GM12878 (cell line): Measurements from ENCODE around the gene LKAAEAR1. TPM values are rescaled to one million over a fixed set of nuclear protein-coding genes. Genes with fewer than 3 reads are reported as not detected.

Experiments used
- ATAC-seq: fragments of 200-7000 bp; cut with Tn5 transposase; 3 replicates; pipeline ENCODE4 v1.9.1; 2020; ENCODE audit warnings: mild to moderate bottlenecking, moderate library complexity
- BruUV-seq: library from RNA; stranded (reverse); fragments of 400-500 nt; replicated peaks from 2 replicates; lab custom pipeline; 2021; lab: Mats Ljungman, UMichigan
- CTCF ChIA-PET: fragments of 300-600 bp; sonication (Branson Sonifier 250); formaldehyde crosslinking; extraction: SDS; loops from one replicate; lab custom pipeline; 2021; ENCODE audit warnings: inconsistent platforms; lab: Yijun Ruan, JAX
- POLR2A ChIA-PET: fragments of 350-600 bp; formaldehyde crosslinking; extraction: SDS; loops from one replicate; lab custom pipeline; 2021; ENCODE audit warnings: inconsistent platforms; lab: Charles Lee
- RAD21 ChIA-PET: fragments of 300-600 bp; sonication (Branson Sonifier 250); formaldehyde crosslinking; loops from one replicate; lab custom pipeline; 2023; ENCODE audit warnings: antibody characterized with exemption; ENCODE audit not compliant: unreplicated experiment; lab: Charles Lee
- SMC1A ChIA-PET: fragments of 300-600 bp; sonication (Branson Sonifier 250); formaldehyde crosslinking; loops from one replicate; lab custom pipeline; 2023; ENCODE audit not compliant: unreplicated experiment, uncharacterized antibody; lab: Charles Lee
- DNase-seq: peaks from one replicate; pipeline ENCODE4 v3.0.0-alpha.2; 2011; ENCODE audit warnings: low read depth, low spot score
- FAIRE-seq: peaks from 3 replicates; lab custom pipeline; 2011; peaks lifted over from hg19 to GRCh38; lab: Jason Lieb, UNC
- H2AFZ ChIP-seq: 2 replicates; pipeline ENCODE4 v1.6.0; 2011; ENCODE audit warnings: low read depth, low read length, control low read depth; ENCODE audit not compliant: control insufficient read depth
- H3K27ac ChIP-seq: 2 replicates; pipeline ENCODE4 v1.5.1; 2011; ENCODE audit warnings: control low read depth; ENCODE audit not compliant: control insufficient read depth, insufficient read depth
- H3K27me3 ChIP-seq, 2 experiments: replicated peaks in 1 of 2; 2 replicates each; pipeline versions ENCODE4 v1.6.0 to v1.6.1; 2011; ENCODE audit warnings: low read length in 1 of 2; ENCODE audit not compliant: control insufficient read depth in 2 of 2, insufficient read depth in 2 of 2
- H3K36me3 ChIP-seq, 2 experiments: 2 replicates each; pipeline ENCODE4 v1.5.1; 2011; ENCODE audit warnings: low read length in 1 of 2; ENCODE audit not compliant: control insufficient read depth in 2 of 2, insufficient read depth in 2 of 2
- H3K4me1 ChIP-seq: 2 replicates; pipeline ENCODE4 v1.6.1; 2011; ENCODE audit warnings: mild to moderate bottlenecking, low read length, moderate library complexity, mixed read lengths; ENCODE audit not compliant: control insufficient read depth, insufficient read depth
- H3K4me2 ChIP-seq: 2 replicates; pipeline ENCODE4 v1.6.0; 2011; ENCODE audit warnings: control low read depth; ENCODE audit not compliant: control insufficient read depth, insufficient read depth
- H3K4me3 ChIP-seq: fragments of 200-600 bp; sonication (generic); 2 replicates; pipeline ENCODE4 v1.5.1; 2016
- H3K79me2 ChIP-seq: 2 replicates; pipeline ENCODE4 v1.6.0; 2011; ENCODE audit warnings: low read length; ENCODE audit not compliant: control insufficient read depth, insufficient read depth
- H3K9ac ChIP-seq: 2 replicates; pipeline ENCODE4 v1.8.0; 2011; ENCODE audit warnings: low read length, control low read depth, mixed read lengths; ENCODE audit not compliant: control insufficient read depth, insufficient read depth
- H3K9me3 ChIP-seq: replicated peaks from 3 replicates; pipeline ENCODE4 v1.5.1; 2011; ENCODE audit warnings: mild to moderate bottlenecking, low read length; ENCODE audit not compliant: control insufficient read depth, insufficient read depth
- H4K20me1 ChIP-seq: 2 replicates; pipeline ENCODE4 v1.6.0; 2011; ENCODE audit not compliant: control insufficient read depth, insufficient read depth
- BACH1 ChIP-seq: fragments of 450-650 bp; IDR thresholded peaks from 2 replicates; pipeline ENCODE4 v1.6.1; 2017; ENCODE audit warnings: mild to moderate bottlenecking, borderline replicate concordance
- BRCA1 ChIP-seq: IDR thresholded peaks from 2 replicates; pipeline ENCODE4 v1.6.1; 2011; ENCODE audit warnings: low read depth, low read length, improper control_type of control experiment
- CEBPB ChIP-seq, 2 experiments: fragments of 150-350 bp in 1 of 2; IDR thresholded peaks; 2 replicates each; pipeline ENCODE4 v1.6.1; 2012 to 2014; ENCODE audit warnings: low read depth in 2 of 2, low read length in 2 of 2, borderline replicate concordance in 1 of 2, inconsistent platforms in 1 of 2
- EP300 ChIP-seq, 2 experiments: fragments of 150-350 bp in 1 of 2; IDR thresholded peaks; 2 replicates each; pipeline ENCODE4 v1.6.1; 2011 to 2012; ENCODE audit warnings: low read depth in 2 of 2, low read length in 2 of 2, borderline replicate concordance in 1 of 2, improper control_type of control experiment in 1 of 2, inconsistent platforms in 1 of 2; ENCODE audit not compliant: control insufficient read depth in 1 of 2
- ETV6 ChIP-seq, 2 experiments: fragments of 450-650 bp in 1 of 2; IDR thresholded peaks in 1 of 2; conservative IDR thresholded peaks in 1 of 2; 2 replicates each; pipeline ENCODE4 v1.6.1; 2014; ENCODE audit warnings: antibody characterized with exemption in 1 of 2, borderline replicate concordance in 1 of 2, low read depth in 1 of 2, mild to moderate bottlenecking in 1 of 2, moderate library complexity in 1 of 2
- FOS ChIP-seq: IDR thresholded peaks from 3 replicates; pipeline ENCODE4 v1.6.1; 2011; ENCODE audit warnings: borderline replicate concordance; ENCODE audit not compliant: insufficient read length; ENCODE audit errors: extremely low read depth
- IRF4 ChIP-seq: IDR thresholded peaks from 2 replicates; pipeline ENCODE4 v1.6.1; 2011; ENCODE audit warnings: low read depth, low read length
- JUND ChIP-seq: IDR thresholded peaks from 2 replicates; pipeline ENCODE4 v1.6.1; 2012; ENCODE audit warnings: low read depth, mild to moderate bottlenecking, low read length, improper control_type of control experiment, moderate library complexity
- MAX ChIP-seq: IDR thresholded peaks from 2 replicates; pipeline ENCODE4 v1.6.1; 2012; ENCODE audit warnings: low read depth, low read length, improper control_type of control experiment
- MTA3 ChIP-seq: IDR thresholded peaks from 2 replicates; pipeline ENCODE4 v1.6.1; 2012; ENCODE audit warnings: low read length, inconsistent platforms, borderline replicate concordance
- NFYA ChIP-seq: IDR thresholded peaks from 2 replicates; pipeline ENCODE4 v1.6.1; 2011; ENCODE audit warnings: low read depth, mild to moderate bottlenecking, low read length, improper control_type of control experiment, borderline replicate concordance
- RAD21 ChIP-seq: IDR thresholded peaks from 2 replicates; pipeline ENCODE4 v1.6.1; 2011; ENCODE audit warnings: mild to moderate bottlenecking, low read depth, low read length, moderate library complexity; ENCODE audit not compliant: insufficient read depth
- RB1 ChIP-seq: fragments of 450-650 bp; formaldehyde crosslinking; IDR thresholded peaks from 2 replicates; pipeline ENCODE4 v1.6.1; 2017; ENCODE audit warnings: mild to moderate bottlenecking, borderline replicate concordance
- RCOR1 ChIP-seq: conservative IDR thresholded peaks from 2 replicates; pipeline ENCODE4 v1.6.1; 2012; ENCODE audit warnings: low read depth, low read length, improper control_type of control experiment
- SUZ12 ChIP-seq: fragments of 200-600 bp; sonication (generic); IDR thresholded peaks from one replicate; pipeline ENCODE4 v1.6.1; 2018; ENCODE audit warnings: antibody characterized with exemption, mild to moderate bottlenecking; ENCODE audit not compliant: unreplicated experiment
- TBL1XR1 ChIP-seq: IDR thresholded peaks from 2 replicates; pipeline ENCODE4 v1.6.1; 2012; ENCODE audit warnings: low read depth, low read length, improper control_type of control experiment
- TCF12 ChIP-seq: IDR thresholded peaks from 2 replicates; pipeline ENCODE4 v1.6.1; 2011; ENCODE audit warnings: low read depth, mild to moderate bottlenecking, low read length
- YY1 ChIP-seq: IDR thresholded peaks from 2 replicates; pipeline ENCODE4 v1.6.1; 2011; ENCODE audit warnings: low read depth, mild to moderate bottlenecking, low read length
- ZBTB40 ChIP-seq: fragments of 450-650 bp; IDR thresholded peaks from 2 replicates; pipeline ENCODE4 v1.6.1; 2016; ENCODE audit warnings: mild to moderate bottlenecking, moderate library complexity, borderline replicate concordance
- ZNF207 ChIP-seq: fragments of 450-650 bp; IDR thresholded peaks from 2 replicates; pipeline ENCODE4 v1.6.1; 2014; ENCODE audit warnings: antibody characterized with exemption, mild to moderate bottlenecking, borderline replicate concordance
- WGBS: methylation state at CpG from one replicate; pipeline ENCODE4 v1.1.6; 2016; ENCODE audit warnings: low lambda C conversion rate; ENCODE audit not compliant: insufficient replicate concordance, insufficient coverage; ENCODE audit errors: missing lambda C conversion rate; 5-methylcytosine and 5-hydroxymethylcytosine counted together
- in situ Hi-C: fragments of 300-500 bp; cut with MboI; formaldehyde crosslinking; loops from 9 replicates; pipeline ENCODE4 v1.14.3; 2018; ENCODE audit warnings: mixed read lengths
- intact Hi-C: fragments of 100-400 bp; cut with micrococcal nuclease; formaldehyde crosslinking; loops from one replicate; pipeline ENCODE4 v1.14.2; 2022; ENCODE audit not compliant: unreplicated experiment
- polyA plus RNA-seq, 11 experiments: library from polyadenylated mRNA; depleted of rRNA in 4 of 11; unstranded in 6 of 11; stranded (reverse) in 5 of 11; fragments of >200 nt; fragmentation: Nextera tagmentation in 4 of 11; fragmentation: Illumina TruSeq in 1 of 11; extraction: Ambion mirVana in 4 of 11; extraction: Trizol in 1 of 11; gene quantifications; 1 replicate in 1 of 11; 2 replicates in 10 of 11; pipeline versions ENCODE4 v1.2.1 to v1.2.3, GENCODE V29; 2011 to 2016; ENCODE audit warnings: inconsistent platforms in 2 of 11, missing spikeins in 2 of 11, low read depth in 1 of 11
- total RNA-seq, 4 experiments: library from RNA; depleted of rRNA in 3 of 4; stranded (reverse); fragments of >200 nt in 3 of 4; fragmentation: Illumina TruSeq in 1 of 4; extraction: Trizol in 1 of 4; gene quantifications; 2 replicates each; pipeline versions ENCODE4 v1.2.1 to v1.2.3, GENCODE V29; 2013 to 2021

Gene LKAAEAR1
- total and polyA plus RNA-seq, 10 of the 15 experiments (the other 5 are each of a cell fraction or from before 2014, with no cell fraction given) = not detected

- H3K4me2 ChIP-seq = peak overlapping the region; percentile 97
- CTCF ChIA-PET = interaction anchor here (1.0 to 3.9 kb wide), 7 partner anchors 9 to 99 kb away, joined by 3 to 22 read pairs (median 6); no protein-coding TSS in a partner anchor
- intact Hi-C loops (loop anchor here (2.0 kb wide), 1 partner anchor 16 kb away; the partner anchor contains the start of gene TCEA2), in situ Hi-C loops (no loop called here)
- H3K4me3 ChIP-seq = peak overlapping the region; percentile 83
- SMC1A ChIA-PET = interaction anchor here (1.0 to 2.4 kb wide), 6 partner anchors 15 to 41 kb away, joined by 3 to 8 read pairs (median 6); partner anchors contain the start of gene TCEA2
- WGBS = 0% methylated on average over 4 of the region's 4 CpGs
- ATAC-seq = no peak
- TF ChIP-seq TBL1XR1 = no peak
- TF ChIP-seq MTA3 = no peak
- TF ChIP-seq TCF12 = no peak
- TF ChIP-seq YY1 = no peak
- TF ChIP-seq JUND = no peak
- no peak for TF ChIP-seq ZNF207
- no peak for TF ChIP-seq CEBPB (IDR thresholded peaks at IDR 0.05; ENCODE audit: borderline replicate concordance in 1 of 2, low read depth in 2 of 2, low read length in 2 of 2)
- TF ChIP-seq IRF4 = no peak
- no peak for TF ChIP-seq MAX
- TF ChIP-seq RB1 = no peak
- TF ChIP-seq BRCA1 = no peak
- TF ChIP-seq BACH1 = no peak
- TF ChIP-seq EP300 (IDR thresholded peaks at IDR 0.05; ENCODE audit: borderline replicate concordance in 1 of 2, control insufficient read depth in 1 of 2, low read depth in 2 of 2, low read length in 2 of 2) = no peak
- TF ChIP-seq RAD21 = no peak
- no peak for TF ChIP-seq ETV6 (conservative IDR thresholded peaks at IDR 0.05 in 1 of 2, IDR thresholded peaks at IDR 0.05 in 1 of 2; ENCODE audit: borderline replicate concordance in 1 of 2, low read depth in 1 of 2)
- TF ChIP-seq FOS = no peak
- no peak for TF ChIP-seq ZBTB40
- no peak for TF ChIP-seq NFYA
- no peak for TF ChIP-seq SUZ12
- no peak for TF ChIP-seq RCOR1
- no peaks in the 10 kb centered on the region for H3K9me3 ChIP-seq
- peaks cover 26% of the 10 kb centered on the region for H3K4me1 ChIP-seq
- no peaks in the 10 kb centered on the region for H4K20me1 ChIP-seq
- FAIRE-seq = no peak
- RAD21 ChIA-PET = interaction anchor here (1.0 to 6.7 kb wide), 10 partner anchors 13 to 541 kb away, joined by 3 to 67 read pairs (median 6); partner anchors contain the start of genes PTK6 and TCEA2
- H2AFZ ChIP-seq = no peak overlapping the region
- no peak for DNase-seq
- POLR2A ChIA-PET = interaction anchor here (0.6 to 3.5 kb wide), 11 partner anchors 9 to 225 kb away, joined by 3 to 14 read pairs (median 6); partner anchors contain the start of genes C20orf204, PRPF6 and SAMD10
- H3K27me3 ChIP-seq = no peaks in the 10 kb centered on the region; a peak in 1 of 4 replicates
- H3K79me2 ChIP-seq = peaks cover 30% of the 10 kb centered on the region
- H3K36me3 ChIP-seq = peaks cover 0 to 10% of the 10 kb centered on the region in 2 experiments; a peak in 3 of 4 replicates
- TSS peak; percentile 55 for BruUV-seq
- H3K27ac ChIP-seq = peak overlapping the region; percentile 85
- H3K9ac ChIP-seq = peak overlapping the region; percentile 91
These were observed 5.3 kb downstream of the LKAAEAR1 start for GRCh38 chr20:64078934-64079272.
